Measurements from ENCODE around the gene HNRNPCL1.
"Not testable (repeated sequence)": the region's sequence is repeated elsewhere in the genome, so short reads cannot be mapped to it uniquely, and the experiment has no call there.

Gene HNRNPCL1

GRCh38 chr1:12848620-12849019 lies at the start of gene HNRNPCL1:
Gene HNRNPCL1 (minus strand): TSS chr1:12848720. CDS start chr1:12848289, 431 bp downstream.
- DNase-seq (ENCODE audit: low spot score); in situ Hi-C loops (cut with MboI; ENCODE audit: low pct_unique_long_range_greater_than_20kb, low sequenced_read_pairs, unreplicated experiment): not testable (repeated sequence)

DNA sequence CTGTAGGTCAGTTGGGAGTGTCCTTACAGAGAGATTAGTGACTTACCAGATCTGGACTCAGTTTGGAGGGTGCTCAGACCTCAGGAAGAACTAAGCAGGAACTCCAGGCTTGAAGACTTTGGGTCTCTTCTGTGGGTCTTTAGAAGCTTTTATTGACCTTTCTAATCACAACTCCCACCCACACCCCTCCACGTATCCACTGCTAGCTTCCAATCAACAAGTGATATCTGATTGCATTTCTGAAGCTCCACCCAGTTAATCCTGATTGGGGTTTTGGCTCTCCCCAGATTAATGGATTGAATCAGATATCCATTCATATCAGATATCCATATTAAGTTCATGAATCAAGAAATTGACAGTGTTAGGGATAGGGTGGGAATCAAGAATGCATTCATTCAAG lies 49.6 kb upstream of the HNRNPCL1 start, which contains the start of gene PRAMEF10:
TSS of gene PRAMEF10 (minus strand) at position 101 of the 400 bp plus-strand sequence. CDS start 2,423 bp downstream, outside the sequence.
- in situ Hi-C loops (cut with MboI; ENCODE audit: low pct_unique_long_range_greater_than_20kb, low sequenced_read_pairs, unreplicated experiment) = not testable (repeated sequence)

DNA sequence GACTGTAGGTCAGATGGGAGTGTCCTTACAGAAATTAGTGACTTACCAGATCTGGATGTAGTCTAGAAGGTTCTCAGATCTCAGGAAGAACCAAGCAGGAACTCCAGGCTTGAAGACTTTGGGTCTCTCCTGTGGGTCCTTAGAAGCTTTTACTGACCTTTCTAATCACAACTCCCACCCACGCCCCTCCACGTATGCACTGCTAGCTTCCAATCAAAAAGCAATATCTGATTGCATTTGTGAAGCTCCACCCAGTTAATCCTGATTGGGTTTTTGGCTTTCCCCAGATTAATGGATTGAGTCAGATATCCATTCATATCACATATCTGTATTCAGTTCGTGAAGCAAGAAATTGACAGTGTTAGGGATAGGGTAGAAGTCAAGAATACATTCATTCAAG lies 37.6 kb upstream of the HNRNPCL1 start, which contains the start of gene PRAMEF4:
TSS of gene PRAMEF4 (minus strand) at position 101 of the 400 bp plus-strand sequence. CDS start 2,807 bp downstream, outside the sequence.
- in situ Hi-C loops (cut with MboI; ENCODE audit: low pct_unique_long_range_greater_than_20kb, low sequenced_read_pairs, unreplicated experiment) = not testable (repeated sequence)

More for the DNA sequence above, 49.6 kb upstream of the HNRNPCL1 start, which contains the start of gene PRAMEF10:
- not testable (repeated sequence) for DNase-seq (ENCODE audit: low spot score)

DNA sequence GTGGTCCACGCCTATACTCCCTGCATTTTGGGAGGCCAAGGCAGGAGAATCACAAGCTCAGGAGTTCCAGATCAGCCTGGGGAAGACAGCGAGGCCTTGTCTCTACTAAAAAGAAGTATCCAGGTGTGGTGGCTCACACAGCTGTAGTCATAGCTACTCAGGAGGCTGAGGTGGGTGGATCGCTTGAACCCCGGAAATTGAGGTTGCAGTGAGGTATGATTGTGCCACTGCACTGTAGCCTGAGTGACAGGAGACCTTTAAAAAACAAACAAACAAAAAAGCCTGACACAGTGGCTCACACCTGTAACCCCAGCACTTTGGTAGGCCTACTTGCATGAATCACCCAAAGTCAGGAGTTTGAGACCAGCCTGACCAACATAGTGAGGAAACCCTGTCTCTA lies 29.9 kb upstream of the HNRNPCL1 start:
- DNase-seq (ENCODE audit: low spot score); in situ Hi-C loops (cut with MboI; ENCODE audit: low pct_unique_long_range_greater_than_20kb, low sequenced_read_pairs, unreplicated experiment): not testable (repeated sequence)

More for the DNA sequence above, 37.6 kb upstream of the HNRNPCL1 start, which contains the start of gene PRAMEF4:
- DNase-seq (ENCODE audit: low spot score) = not testable (repeated sequence)

- in situ Hi-C loops (cut with MboI; ENCODE audit: low pct_unique_long_range_greater_than_20kb, low sequenced_read_pairs, unreplicated experiment) = not testable (repeated sequence)
Measured at GRCh38 chr1:12863131-12863880, 14.8 kb upstream of the HNRNPCL1 start.

GRCh38 chr1:12856786-12857185 lies 8.3 kb upstream of the HNRNPCL1 start, which contains the start of gene PRAMEF2:
Gene PRAMEF2 (plus strand): TSS chr1:12857086. CDS start chr1:12859010, 1,924 bp downstream.
- DNase-seq (ENCODE audit: low spot score); in situ Hi-C loops (cut with MboI; ENCODE audit: low pct_unique_long_range_greater_than_20kb, low sequenced_read_pairs, unreplicated experiment): not testable (repeated sequence)

More at GRCh38 chr1:12863131-12863880, 14.8 kb upstream of the HNRNPCL1 start:
- DNase-seq (ENCODE audit: low spot score) = not testable (repeated sequence)

DNA sequence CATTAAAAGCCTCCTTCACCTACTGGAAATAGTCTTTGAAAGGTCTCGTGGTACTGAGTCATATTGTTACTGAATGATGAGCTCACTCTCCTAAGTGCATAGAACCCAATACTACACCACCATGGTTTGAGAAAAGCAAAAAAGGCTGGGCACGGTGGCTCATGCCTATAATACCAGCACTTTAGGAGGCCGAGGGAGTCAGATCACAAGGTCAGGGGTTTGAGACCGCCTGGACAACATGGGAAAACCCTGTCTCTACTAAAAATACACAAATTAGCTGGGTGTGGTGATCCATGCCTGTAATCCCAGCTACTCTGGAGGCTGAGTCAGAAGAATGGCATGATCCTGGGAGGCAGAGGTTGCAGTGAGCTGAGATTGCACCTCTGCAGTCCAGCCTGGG lies 3.3 kb upstream of the HNRNPCL1 start:
- in situ Hi-C loops (cut with MboI; ENCODE audit: low pct_unique_long_range_greater_than_20kb, low sequenced_read_pairs, unreplicated experiment) = no loop called here
- TF ChIP-seq, protein P1, sequence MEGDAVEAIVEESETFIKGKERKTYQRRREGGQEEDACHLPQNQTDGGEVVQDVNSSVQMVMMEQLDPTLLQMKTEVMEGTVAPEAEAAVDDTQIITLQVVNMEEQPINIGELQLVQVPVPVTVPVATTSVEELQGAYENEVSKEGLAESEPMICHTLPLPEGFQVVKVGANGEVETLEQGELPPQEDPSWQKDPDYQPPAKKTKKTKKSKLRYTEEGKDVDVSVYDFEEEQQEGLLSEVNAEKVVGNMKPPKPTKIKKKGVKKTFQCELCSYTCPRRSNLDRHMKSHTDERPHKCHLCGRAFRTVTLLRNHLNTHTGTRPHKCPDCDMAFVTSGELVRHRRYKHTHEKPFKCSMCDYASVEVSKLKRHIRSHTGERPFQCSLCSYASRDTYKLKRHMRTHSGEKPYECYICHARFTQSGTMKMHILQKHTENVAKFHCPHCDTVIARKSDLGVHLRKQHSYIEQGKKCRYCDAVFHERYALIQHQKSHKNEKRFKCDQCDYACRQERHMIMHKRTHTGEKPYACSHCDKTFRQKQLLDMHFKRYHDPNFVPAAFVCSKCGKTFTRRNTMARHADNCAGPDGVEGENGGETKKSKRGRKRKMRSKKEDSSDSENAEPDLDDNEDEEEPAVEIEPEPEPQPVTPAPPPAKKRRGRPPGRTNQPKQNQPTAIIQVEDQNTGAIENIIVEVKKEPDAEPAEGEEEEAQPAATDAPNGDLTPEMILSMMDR (IDR thresholded peaks at IDR 0.05; ENCODE audit: extremely low read depth, insufficient read depth, missing control alignments) = no peak
- no peak for DNase-seq (ENCODE audit: low spot score)

GRCh38 chr1:12833251-12833650 lies 15.3 kb downstream of the HNRNPCL1 start:
- in situ Hi-C loops (cut with MboI; ENCODE audit: low pct_unique_long_range_greater_than_20kb, low sequenced_read_pairs, unreplicated experiment); DNase-seq (ENCODE audit: low spot score): not testable (repeated sequence)

- in situ Hi-C loops (cut with MboI; ENCODE audit: low pct_unique_long_range_greater_than_20kb, low sequenced_read_pairs, unreplicated experiment); DNase-seq (ENCODE audit: low spot score): not testable (repeated sequence)
Measured at GRCh38 chr1:12831310-12831709, 17.2 kb downstream of the HNRNPCL1 start, which contains the start of gene PRAMEF11. Gene PRAMEF11 (minus strand): TSS chr1:12831410. CDS start chr1:12828789, 2,621 bp downstream.

GRCh38 chr1:12819061-12819460 lies 29.5 kb downstream of the HNRNPCL1 start:
- in situ Hi-C loops (cut with MboI; ENCODE audit: low pct_unique_long_range_greater_than_20kb, low sequenced_read_pairs, unreplicated experiment); DNase-seq (ENCODE audit: low spot score): not testable (repeated sequence)

DNA sequence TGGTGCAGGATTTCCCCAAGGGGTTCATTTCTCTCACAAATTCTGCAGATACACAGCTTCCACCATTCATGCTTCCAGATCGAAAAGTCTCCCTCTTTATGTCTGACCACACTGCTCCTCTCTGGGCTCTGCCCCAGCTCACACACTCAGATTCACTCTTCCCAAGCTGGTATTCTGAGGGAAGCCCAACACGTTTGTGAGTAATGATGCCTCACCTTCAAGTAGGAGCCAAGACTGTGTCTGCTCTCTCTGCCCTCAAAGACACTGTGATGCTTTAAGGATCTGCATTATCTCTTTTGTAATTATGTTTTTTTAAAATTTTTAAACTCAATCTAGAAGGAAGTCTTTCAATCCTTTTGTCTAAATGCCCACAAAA lies 37.1 kb downstream of the HNRNPCL1 start:
- TF ChIP-seq, protein P1 (IDR thresholded peaks at IDR 0.05; ENCODE audit: extremely low read depth, insufficient read depth, missing control alignments) = no peak
- in situ Hi-C loops (cut with MboI; ENCODE audit: low pct_unique_long_range_greater_than_20kb, low sequenced_read_pairs, unreplicated experiment) = no loop called here
- DNase-seq (ENCODE audit: low spot score) = no peak
